GM19043 (cell line): ENCODE data around the gene AIRE.
"Not testable (repeated sequence)": the region's sequence is repeated elsewhere in the genome, so short reads cannot be mapped to it uniquely, and the experiment has no call there.

ENCODE experiments used
- ATAC-seq: cut with Tn5 transposase; IDR thresholded peaks from one replicate; pipeline ENCODE4 v1.9.1; 2021; ENCODE audit warnings: low read depth; ENCODE audit not compliant: unreplicated experiment

AIRE gene

GRCh38 chr21:44291078-44291935 lies 5.6 kb downstream of the AIRE start:
- no peak for ATAC-seq

DNA sequence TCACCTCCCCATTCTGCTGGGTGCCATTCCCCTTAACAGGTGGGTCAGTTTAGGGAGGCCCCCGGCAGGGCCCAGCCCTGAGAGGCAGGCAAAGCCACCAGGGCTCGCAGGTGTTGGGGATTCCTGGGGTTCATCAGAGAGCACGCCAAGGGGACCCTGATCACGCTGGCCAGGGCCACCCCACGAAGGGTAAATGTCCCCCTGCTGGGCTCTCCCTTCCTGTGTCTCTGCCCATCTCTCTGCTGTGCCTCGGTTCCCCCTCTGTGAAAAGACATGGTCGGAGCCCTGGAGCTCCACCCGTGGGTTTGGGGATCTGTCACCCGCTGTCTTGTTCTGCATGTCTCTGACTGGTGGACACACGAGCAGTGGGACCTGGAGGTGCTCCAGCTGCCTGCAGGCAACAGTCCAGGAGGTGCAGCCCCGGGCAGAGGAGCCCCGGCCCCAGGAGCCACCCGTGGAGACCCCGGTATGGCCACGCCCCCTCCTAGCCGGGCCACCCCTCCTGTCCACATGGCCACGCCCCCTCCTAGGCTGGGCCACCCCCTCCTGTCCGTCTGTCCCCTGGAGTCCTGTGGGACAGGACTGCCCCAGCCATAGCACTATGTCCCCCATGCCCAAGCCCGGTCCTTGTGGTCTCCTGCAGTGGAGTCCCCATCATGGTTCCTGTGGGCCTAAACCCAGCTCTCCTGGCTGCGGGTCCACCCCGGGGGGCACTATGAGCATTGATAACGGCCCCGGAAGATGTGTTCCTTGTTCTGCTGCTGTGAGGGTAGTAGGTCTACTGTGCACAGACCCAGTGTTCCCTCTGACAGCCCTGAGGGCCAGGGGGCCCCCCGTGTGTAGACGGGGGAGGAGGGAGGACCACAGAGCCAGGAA lies 6.5 kb downstream of the AIRE start:
- ATAC-seq, result no peak

GRCh38 chr21:44292812-44293195 lies 7.1 kb downstream of the AIRE start:
- ATAC-seq, result no peak

- ATAC-seq, result no peak
These were observed 8.0 kb downstream of the AIRE start for GRCh38 chr21:44293551-44294231.

GRCh38 chr21:44294391-44295162 lies 8.9 kb downstream of the AIRE start:
- no peak for ATAC-seq

- no peak for ATAC-seq
These were observed 9.5 kb downstream of the AIRE start for GRCh38 chr21:44295163-44295573.

DNA sequence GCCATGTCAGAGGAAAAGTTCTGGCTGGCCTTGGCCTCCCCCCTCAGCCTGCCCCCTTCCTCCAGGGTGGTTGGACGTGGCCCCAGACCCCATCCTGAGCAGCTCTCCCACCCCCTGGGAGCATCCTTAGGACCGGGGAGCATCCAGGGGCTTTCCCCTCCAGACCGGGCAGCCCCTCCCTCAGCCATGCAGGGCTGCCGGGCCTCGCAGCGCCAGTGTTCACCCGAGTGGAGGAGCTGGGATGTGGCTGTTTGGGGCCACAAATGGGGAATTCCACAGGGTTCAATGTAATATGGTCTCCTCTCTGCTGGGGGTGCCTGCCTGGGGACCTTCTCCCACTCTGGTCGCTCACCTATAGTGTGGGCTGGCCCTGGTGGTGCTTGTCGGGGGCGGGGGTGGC lies 10.0 kb downstream of the AIRE start:
- ATAC-seq, result no peak

GRCh38 chr21:44296103-44296519 lies 10.4 kb downstream of the AIRE start:
- no peak for ATAC-seq

DNA sequence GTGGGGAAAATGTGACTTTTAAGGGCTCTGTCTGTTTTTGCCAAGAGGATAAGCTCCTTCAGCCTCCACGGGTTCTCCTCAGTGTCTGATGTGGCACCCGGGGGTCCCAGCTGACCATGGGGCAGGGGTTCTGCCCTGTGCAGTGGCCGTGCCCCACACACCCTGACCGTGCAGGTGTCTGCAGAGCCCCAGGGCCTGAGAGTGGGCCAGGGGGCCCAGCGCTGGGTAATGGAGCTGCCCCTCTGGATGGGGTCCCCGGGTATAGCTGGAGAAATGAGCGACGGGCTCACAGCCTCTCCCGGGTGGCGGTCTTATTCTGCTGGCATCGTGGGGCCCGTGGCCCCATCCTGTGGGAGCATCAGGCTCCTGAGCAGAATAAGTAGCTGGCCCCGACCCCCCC lies 11.2 kb downstream of the AIRE start:
- no peak for ATAC-seq

GRCh38 chr21:44297525-44298290 lies 12.0 kb downstream of the AIRE start:
- no peak for ATAC-seq

- ATAC-seq, result no peak
These were observed 12.6 kb downstream of the AIRE start for GRCh38 chr21:44298301-44298700.

DNA sequence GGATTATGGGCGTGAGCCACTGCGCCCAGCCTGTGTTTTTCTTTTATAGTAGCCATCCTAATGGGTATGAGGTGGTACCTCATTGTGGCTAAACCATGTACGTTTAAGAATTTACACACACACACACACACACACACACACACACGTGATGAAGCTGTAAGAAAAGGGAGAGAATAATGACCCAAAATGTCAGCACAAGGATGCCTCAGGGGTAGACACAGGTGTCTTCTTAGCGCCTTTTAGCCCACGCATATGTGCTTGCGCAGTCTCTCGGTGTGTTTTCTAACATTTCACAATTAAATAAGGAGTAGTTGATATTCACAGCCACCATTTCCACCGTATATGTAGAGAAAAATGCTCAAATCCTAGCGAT lies 13.4 kb downstream of the AIRE start:
- no peak for ATAC-seq

DNA sequence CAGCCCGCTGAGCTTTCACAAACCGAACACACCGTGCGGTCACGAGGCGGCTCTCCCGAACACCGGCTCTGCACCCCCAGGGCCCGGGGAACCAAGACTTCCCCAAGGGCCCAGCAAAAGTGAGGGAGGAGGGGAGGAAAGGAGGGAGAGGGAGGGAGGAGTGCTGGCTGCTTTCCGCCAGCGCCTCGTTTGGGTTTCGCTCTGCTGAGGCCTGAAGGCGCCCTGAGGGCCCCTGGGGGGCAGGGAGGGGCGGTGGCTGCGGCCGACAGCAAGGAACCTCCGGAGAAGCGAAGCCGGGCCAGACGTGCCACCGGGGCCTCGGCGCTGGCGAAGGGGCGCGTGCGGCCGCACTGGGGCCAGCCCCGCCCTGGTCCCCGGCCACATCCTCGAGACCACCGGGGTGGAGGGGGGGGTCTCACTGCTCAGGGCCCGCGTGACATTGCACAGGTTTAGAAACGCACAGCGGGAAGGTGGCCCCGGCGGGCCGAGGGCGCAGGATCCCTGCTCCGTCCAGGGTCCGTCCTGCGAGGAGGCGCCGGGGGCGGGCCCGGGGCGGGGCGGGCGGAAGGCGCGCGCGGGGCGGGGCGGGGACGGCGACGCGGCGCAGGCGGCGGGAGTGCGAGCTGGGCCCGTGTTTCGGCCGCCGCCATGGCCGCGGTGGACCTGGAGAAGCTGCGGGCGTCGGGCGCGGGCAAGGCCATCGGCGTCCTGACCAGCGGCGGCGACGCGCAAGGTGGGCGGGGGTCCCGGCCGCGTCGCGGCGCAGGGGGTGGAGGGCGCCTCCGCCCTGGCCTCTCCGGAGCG lies 14.0 kb downstream of the AIRE start, which contains the start of gene PFKL:
Gene PFKL (plus strand): TSS at position 596 of the 804 bp plus-strand sequence. CDS start 53 bp downstream, at position 649.
- peak; percentile 51 for ATAC-seq

- no peak for ATAC-seq
These were observed 14.7 kb downstream of the AIRE start for GRCh38 chr21:44300262-44300959.

GRCh38 chr21:44301141-44301540 lies 15.5 kb downstream of the AIRE start:
- ATAC-seq, result no peak

DNA sequence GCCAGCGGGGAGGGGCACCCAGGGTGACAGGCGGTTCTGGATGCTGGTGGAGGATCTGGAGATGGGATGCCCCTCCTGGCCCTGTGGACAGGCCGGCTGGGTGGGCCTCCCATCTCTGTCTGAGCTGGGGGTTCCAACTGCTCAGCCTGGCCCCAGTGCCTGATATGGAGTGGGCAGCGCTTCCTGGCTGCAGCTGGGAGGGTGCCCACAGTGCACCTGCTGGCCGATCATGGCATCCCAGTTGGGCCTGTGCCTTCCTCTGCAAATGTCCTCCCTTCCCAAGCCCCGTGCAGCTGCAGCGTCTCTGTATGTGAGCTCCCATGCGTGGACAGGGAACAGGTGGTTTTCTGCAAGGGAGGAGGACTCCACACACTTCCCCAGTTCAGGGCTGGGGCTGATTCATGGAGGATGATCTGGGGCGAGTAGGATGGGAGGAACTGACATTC lies 16.3 kb downstream of the AIRE start:
- no peak for ATAC-seq

- not testable (repeated sequence) for ATAC-seq
These were observed 17.1 kb downstream of the AIRE start for GRCh38 chr21:44302573-44303401.
